GM18508 (cell line): ENCODE measurements around the gene PTPN5.
A peak's percentile ranks its signal among the peaks of the same experiment; 100 is the strongest.

Experiments used
- ATAC-seq: cut with Tn5 transposase; IDR thresholded peaks from one replicate; pipeline ENCODE4 v1.9.1; 2021; ENCODE audit warnings: moderate number of reproducible peaks; ENCODE audit not compliant: insufficient read depth, unreplicated experiment

The PTPN5 gene

GRCh38 chr11:18774801-18775200, 16.8 kb downstream of the PTPN5 start:
- no peak for ATAC-seq

- no peak for ATAC-seq
Measured at GRCh38 chr11:18773681-18774080, 17.9 kb downstream of the PTPN5 start.

- no peak for ATAC-seq
Measured at GRCh38 chr11:18773104-18773503, 18.5 kb downstream of the PTPN5 start.

GRCh38 chr11:18772211-18772610, 19.4 kb downstream of the PTPN5 start:
- no peak for ATAC-seq

- ATAC-seq, result no peak
Measured at GRCh38 chr11:18771266-18772035, 20.1 kb downstream of the PTPN5 start.

- ATAC-seq, result no peak
Measured at GRCh38 chr11:18770479-18771125, 21.0 kb downstream of the PTPN5 start.

- ATAC-seq, result peak; percentile 57
Measured at GRCh38 chr11:18769802-18770456, 21.7 kb downstream of the PTPN5 start.

GRCh38 chr11:18768978-18769377, 22.6 kb downstream of the PTPN5 start:
- ATAC-seq, result no peak

DNA sequence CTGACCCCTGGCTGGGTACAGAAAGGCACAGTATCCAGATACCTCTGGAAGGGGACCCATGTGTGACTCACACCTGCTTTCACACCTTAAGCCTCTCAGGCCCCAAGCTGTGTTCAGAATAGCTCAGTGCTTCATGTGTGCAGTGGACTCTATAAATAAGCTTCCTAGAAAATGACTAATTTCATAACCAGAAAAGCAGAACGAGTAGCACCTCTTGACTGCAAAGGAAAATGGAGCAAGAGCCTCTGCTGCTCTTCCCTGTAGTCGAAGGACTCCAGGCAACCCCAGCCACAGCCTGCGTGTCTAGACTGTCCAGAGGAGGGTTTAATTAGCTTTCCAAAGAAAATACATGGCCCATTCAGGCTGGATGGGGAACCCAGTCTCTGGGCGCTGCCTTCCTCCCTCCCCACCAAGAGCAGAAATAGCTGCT, 23.1 kb downstream of the PTPN5 start:
- peak; percentile 66 for ATAC-seq

DNA sequence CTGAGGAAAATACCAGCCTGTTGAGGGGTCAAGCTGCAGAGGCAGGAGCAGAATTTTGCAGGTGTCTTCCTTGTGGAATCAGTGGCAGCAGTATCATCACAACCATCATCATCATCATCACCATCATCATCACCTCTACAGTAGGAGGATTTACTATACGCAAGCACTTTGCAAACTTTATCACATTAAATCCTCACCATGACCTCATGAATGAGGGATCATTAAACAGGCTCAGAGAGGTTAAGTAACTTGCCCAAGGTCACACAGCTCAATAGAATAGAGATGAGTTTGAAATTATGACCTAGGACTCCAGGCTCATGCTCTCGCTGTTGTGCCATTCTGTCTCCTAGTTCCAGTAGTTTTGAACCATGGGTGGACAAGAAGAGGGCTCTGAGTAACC, 25.6 kb downstream of the PTPN5 start:
- no peak for ATAC-seq

- no peak for ATAC-seq
Measured at GRCh38 chr11:18765554-18765953, 26.0 kb downstream of the PTPN5 start.

DNA sequence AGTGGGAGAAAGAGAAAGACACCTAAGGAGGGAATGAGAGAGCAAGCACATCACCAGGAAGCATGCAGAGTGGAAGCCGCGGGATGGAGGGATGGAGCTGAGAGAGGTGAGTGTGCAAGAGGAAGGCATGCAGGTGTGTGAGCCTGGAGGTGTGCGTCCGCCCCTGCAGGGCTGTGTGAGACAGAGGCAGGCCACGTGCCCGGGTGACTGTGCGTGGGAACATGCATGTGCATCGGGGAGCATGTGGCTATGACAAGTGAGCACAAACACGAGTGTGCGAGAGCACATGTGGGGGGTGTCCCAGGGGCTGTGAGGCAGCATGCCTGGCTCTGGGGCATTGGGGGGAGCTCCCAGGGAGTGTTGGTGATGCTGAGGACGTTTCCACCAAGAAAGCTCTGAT, 29.9 kb downstream of the PTPN5 start:
- no peak for ATAC-seq

GRCh38 chr11:18761144-18761543, 30.5 kb downstream of the PTPN5 start:
- ATAC-seq, result no peak

DNA sequence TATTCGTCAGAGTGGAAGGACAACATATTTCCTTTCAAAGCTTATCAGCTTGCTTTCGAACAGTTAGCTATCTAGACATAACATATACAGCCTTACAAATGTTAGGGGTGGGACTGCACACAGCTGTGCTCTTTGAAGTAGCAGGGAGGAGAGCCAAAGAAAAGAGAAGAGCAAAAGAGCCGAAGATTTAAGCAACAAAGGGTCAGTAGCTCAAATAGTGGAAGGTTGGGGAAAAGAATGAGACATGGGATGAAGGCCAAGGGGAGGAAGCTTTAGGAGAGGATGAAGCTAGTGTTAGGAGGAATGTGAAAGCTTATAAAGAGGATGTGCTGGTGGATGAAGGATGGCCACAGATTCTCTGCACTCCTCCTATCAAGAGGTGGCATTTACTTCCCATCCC, 33.8 kb downstream of the PTPN5 start:
- ATAC-seq, result no peak

DNA sequence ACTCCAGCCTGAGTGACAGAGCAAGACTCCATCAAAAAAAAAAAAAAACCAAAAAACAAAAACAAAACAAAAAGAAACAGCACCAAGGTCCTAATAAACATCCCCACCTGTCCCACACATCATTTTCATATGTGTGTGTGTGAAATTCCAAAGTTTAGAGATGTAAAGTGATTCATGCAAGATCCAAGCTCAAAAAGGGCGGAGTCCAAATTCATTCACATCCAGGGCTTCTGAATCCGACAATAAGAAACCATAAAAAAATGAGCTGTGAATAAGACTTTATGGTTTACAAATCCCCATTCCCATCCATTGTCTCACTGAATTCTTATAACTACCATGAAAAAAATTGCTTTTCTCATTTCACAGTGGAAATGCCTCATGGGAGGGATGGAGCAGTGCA, 34.7 kb downstream of the PTPN5 start:
- no peak for ATAC-seq

- no peak for ATAC-seq
Measured at GRCh38 chr11:18754308-18754707, 37.3 kb downstream of the PTPN5 start.

- ATAC-seq, result no peak
Measured at GRCh38 chr11:18752502-18752901, 39.1 kb downstream of the PTPN5 start.

DNA sequence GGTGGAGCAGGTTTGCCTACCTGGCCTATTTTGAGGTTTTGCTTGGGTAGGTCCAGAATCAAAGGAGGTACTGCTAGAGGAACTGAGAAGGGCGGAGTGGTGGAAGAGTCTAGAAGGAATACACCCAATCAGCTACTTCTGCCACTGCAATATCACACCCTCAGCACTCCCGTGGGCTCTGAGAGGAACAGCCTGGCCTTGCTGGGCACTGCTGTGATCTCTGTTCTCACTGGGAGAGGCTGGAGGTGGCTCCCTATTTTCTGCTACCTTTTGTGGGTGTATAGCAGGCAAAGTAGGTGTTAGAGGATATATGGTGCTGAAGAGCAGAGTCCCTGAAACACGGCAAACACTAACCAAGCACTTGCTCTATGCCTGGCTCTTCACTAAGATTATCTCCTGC, 40.7 kb downstream of the PTPN5 start:
- ATAC-seq, result no peak

DNA sequence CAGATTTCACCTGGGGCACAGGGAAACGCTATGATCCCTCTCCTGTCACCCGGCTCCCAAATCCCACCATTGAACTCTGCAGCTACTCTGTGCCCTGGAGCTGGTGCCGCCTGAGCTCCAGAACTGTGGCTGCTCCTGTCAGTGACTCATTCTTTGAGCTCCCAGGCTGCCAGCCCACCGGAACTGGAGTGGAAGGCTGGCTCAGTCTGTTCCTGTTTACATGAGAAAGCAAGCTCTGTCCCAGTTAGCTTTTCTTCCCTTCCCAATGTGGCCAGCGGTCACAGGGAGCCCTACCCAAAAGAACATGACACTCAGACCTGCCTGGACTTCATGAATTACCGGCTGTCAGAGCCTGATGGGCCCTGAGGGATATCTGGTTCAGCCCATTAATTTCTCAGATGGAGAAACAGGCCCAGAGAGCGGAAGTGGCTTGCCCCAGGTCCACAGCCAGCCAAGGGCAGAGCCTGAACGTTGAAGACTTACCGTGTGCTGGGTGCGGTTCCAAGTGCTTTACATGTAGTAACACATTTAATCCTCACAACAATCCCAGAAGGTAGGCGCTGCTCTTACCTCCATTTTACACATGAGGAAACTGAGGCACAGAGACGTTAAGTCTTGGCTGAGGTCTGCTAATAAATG, 41.8 kb downstream of the PTPN5 start:
- ATAC-seq, result no peak

DNA sequence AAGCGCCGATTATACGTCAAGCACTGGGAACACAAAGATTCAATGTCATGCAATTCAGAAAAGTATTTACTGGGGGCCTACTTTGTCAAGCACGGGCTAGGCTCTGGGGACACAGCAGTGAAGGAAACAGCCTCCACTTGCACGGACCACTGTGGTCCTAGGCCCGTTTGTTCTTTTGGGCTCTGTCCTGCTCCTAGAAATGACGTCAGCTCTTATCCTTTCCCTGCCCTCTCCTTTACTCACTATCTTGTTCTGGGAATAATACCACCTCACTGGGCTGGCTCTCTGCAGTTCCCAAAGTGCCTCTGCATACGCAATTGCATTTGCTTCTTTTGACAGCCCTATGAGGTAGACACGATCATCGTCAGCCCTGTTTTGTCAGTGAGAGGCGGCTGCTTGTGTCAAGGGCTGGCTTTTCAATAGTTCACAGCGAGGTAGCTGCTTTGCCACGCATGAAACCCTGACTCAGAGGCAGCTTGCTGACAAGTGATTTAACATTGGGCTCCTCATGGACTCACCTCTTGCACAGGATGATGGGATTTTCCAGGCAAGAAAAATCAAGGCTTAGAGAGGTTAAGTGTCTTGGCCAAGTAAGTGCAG, 42.7 kb downstream of the PTPN5 start:
- no peak for ATAC-seq

GRCh38 chr11:18745251-18745650, 46.3 kb downstream of the PTPN5 start:
- ATAC-seq, result no peak
